ENCODE results near the gene MAP3K7. TPM values are rescaled to one million over a fixed set of nuclear protein-coding genes. Genes with fewer than 3 reads are reported as not detected.

The MAP3K7 gene
- total and polyA plus RNA-seq, 8 donors: 8.5 to 42.8 (median 17.6) TPM

GRCh38 chr6:90464507-90464906 lies 122.4 kb downstream of the MAP3K7 start:
- no peak for DNase-seq
- Histone ChIP-seq H3K4me3 (no peak overlapping the region), H3K4me1 (no peaks in the 10 kb centered on the region), H3K27me3 (no peaks in the 10 kb centered on the region), H3K27ac (no peak overlapping the region), H3K9me3 (no peaks in the 10 kb centered on the region), H3K36me3 (no peaks in the 10 kb centered on the region)
- intact Hi-C loops (cut with DNase I; ENCODE audit: low total_unique reads): no loop called here
- no peak for TF ChIP-seq POLR2A (IDR thresholded peaks at IDR 0.05)
- no peak for TF ChIP-seq POLR2AphosphoS5 (IDR thresholded peaks at IDR 0.05)
- no peak for TF ChIP-seq EP300 (IDR thresholded peaks at IDR 0.05)
- no peak for TF ChIP-seq CTCF (IDR thresholded peaks at IDR 0.05)
- 67 to 80% (median 71%) methylated on average over 7 of the region's 7 CpGs for WGBS, 5 donors

GRCh38 chr6:90463874-90464273 lies 123.0 kb downstream of the MAP3K7 start:
- Histone ChIP-seq H3K27me3 (no peaks in the 10 kb centered on the region), H3K36me3 (no peaks in the 10 kb centered on the region), H3K9me3 (no peaks in the 10 kb centered on the region), H3K27ac (no peak overlapping the region), H3K4me3 (no peak overlapping the region), H3K4me1 (no peaks in the 10 kb centered on the region)
- no peak for DNase-seq
- intact Hi-C loops (cut with DNase I; ENCODE audit: low total_unique reads): no loop called here
- 79 to 87% (median 84%) methylated on average over 4 of the region's 4 CpGs for WGBS, 5 donors
- TF ChIP-seq CTCF (IDR thresholded peaks at IDR 0.05) (no peak), POLR2AphosphoS5 (IDR thresholded peaks at IDR 0.05) (no peak), POLR2A (IDR thresholded peaks at IDR 0.05) (no peak), EP300 (IDR thresholded peaks at IDR 0.05) (no peak)

All from stomach (tissue), 9 donors.